HepG2 (cell line): ENCODE data around the gene PDP2. TPM values are rescaled to one million over a fixed set of nuclear protein-coding genes. Genes with fewer than 3 reads are reported as not detected.

Experiments
- AGO1 ChIP-seq: fragments of 200-400 bp; formaldehyde crosslinking; IDR thresholded peaks from 2 replicates; pipeline ENCODE4 v1.6.1; 2017; ENCODE audit warnings: mild to moderate bottlenecking, low read depth, low read length, moderate library complexity; ENCODE audit not compliant: poor library complexity, severe bottlenecking
- BRF2 ChIP-seq: sonication (generic); formaldehyde crosslinking; IDR thresholded peaks from 2 replicates; pipeline ENCODE4 v1.8.1; 2022; ENCODE audit warnings: mild to moderate bottlenecking, missing genetic modification reagents
- CAMTA2 ChIP-seq: sonication (generic); formaldehyde crosslinking; IDR thresholded peaks from 2 replicates; pipeline ENCODE4 v1.4.0; 2020; ENCODE audit warnings: mild to moderate bottlenecking, missing genetic modification reagents, borderline replicate concordance
- CBFB ChIP-seq: sonication (generic); formaldehyde crosslinking; IDR thresholded peaks from 2 replicates; pipeline ENCODE4 v1.4.0; 2020; ENCODE audit warnings: missing genetic modification reagents
- FUBP1 ChIP-seq: sonication (generic); formaldehyde crosslinking; IDR thresholded peaks from 2 replicates; pipeline ENCODE4 v1.5.1; 2020; ENCODE audit warnings: missing genetic modification reagents, mild to moderate bottlenecking, borderline replicate concordance
- GLI4 ChIP-seq: sonication (generic); formaldehyde crosslinking; IDR thresholded peaks from 2 replicates; pipeline ENCODE4 v1.5.1; 2020; ENCODE audit warnings: missing genetic modification reagents, mild to moderate bottlenecking, moderate library complexity, borderline replicate concordance
- MIER3 ChIP-seq: IDR thresholded peaks from 2 replicates; pipeline ENCODE4 v1.6.1; 2016; ENCODE audit warnings: missing compliant biosample characterization, borderline replicate concordance
- U2AF1 ChIP-seq: fragments of 200-400 bp; formaldehyde crosslinking; optimal IDR thresholded peaks from 2 replicates; pipeline ENCODE3; 2017; ENCODE audit warnings: mild to moderate bottlenecking, low read depth, low read length
- ZBTB37 ChIP-seq: sonication (generic); formaldehyde crosslinking; IDR thresholded peaks from 2 replicates; pipeline ENCODE4 v1.4.0; 2020; ENCODE audit warnings: mild to moderate bottlenecking, missing genetic modification reagents
- ZNF317 ChIP-seq: sonication (generic); formaldehyde crosslinking; IDR thresholded peaks from 2 replicates; pipeline ENCODE4 v1.5.0; 2020; ENCODE audit warnings: mild to moderate bottlenecking, missing genetic modification reagents
- ZNF367 ChIP-seq: sonication (generic); formaldehyde crosslinking; IDR thresholded peaks from 2 replicates; pipeline ENCODE4 v1.4.0; 2020; ENCODE audit warnings: missing genetic modification reagents, borderline replicate concordance
- ZNF407 ChIP-seq: sonication (generic); formaldehyde crosslinking; IDR thresholded peaks from one replicate; pipeline ENCODE4 v1.5.1; 2020; ENCODE audit warnings: mild to moderate bottlenecking, missing genetic modification reagents; ENCODE audit errors: not compliant biosample characterization
- ZNF574 ChIP-seq: sonication (generic); formaldehyde crosslinking; IDR thresholded peaks from 2 replicates; pipeline ENCODE4 v1.4.0; 2020; ENCODE audit warnings: missing genetic modification reagents
- polyA plus RNA-seq, 8 experiments: library from polyadenylated mRNA; depleted of rRNA in 3 of 8; stranded (reverse) in 7 of 8; unstranded in 1 of 8; fragments of >200 nt; fragmentation: Illumina TruSeq in 4 of 8; extraction: Trizol in 4 of 8; gene quantifications; 2 replicates each; pipeline versions ENCODE4 v1.2.1 to v1.2.3, GENCODE V29; 2011 to 2016; ENCODE audit warnings: low read depth in 4 of 8, missing spikeins in 1 of 8, mixed read lengths in 1 of 8; ENCODE audit not compliant: insufficient read depth in 1 of 8
- total RNA-seq, 5 experiments: library from RNA; depleted of rRNA; stranded (reverse); fragments of >200 nt; fragmentation: Illumina TruSeq; extraction: Trizol; gene quantifications; 2 replicates each; pipeline ENCODE4 v1.2.3, GENCODE V29; 2016; ENCODE audit warnings: low read depth in 1 of 5

Gene PDP2
- total and polyA plus RNA-seq, 2 of the 13 experiments (the other 11 are each of a cell fraction or from before 2014, with no cell fraction given), result 12.8 to 15.8 TPM

- no peak for TF ChIP-seq AGO1
- TF ChIP-seq ZNF574 (CRISPR knock-in tag), result no peak; the same call in 1 of the 2 replicates
- no peak for TF ChIP-seq CBFB (CRISPR knock-in tag)
- TF ChIP-seq FUBP1, result no peak
- TF ChIP-seq ZNF367, result no peak
- no peak for TF ChIP-seq MIER3 (CRISPR knock-in tag)
- TF ChIP-seq CAMTA2 (CRISPR knock-in tag), result no peak
- TF ChIP-seq GLI4, result no peak
- TF ChIP-seq ZNF407, result peak; percentile 0
- peak; percentile 35 for TF ChIP-seq U2AF1
- 0 out of 2 replicates have a peak, but pooled peaks have one; percentile 10 for TF ChIP-seq ZNF317 (CRISPR knock-in tag)
- TF ChIP-seq BRF2 (CRISPR knock-in tag), result no peak
- 0 out of 2 replicates have a peak, but pooled peaks have one; percentile 13 for TF ChIP-seq ZBTB37 (CRISPR knock-in tag)
These were observed 38.0 kb downstream of the PDP2 start (continued) for GRCh38 chr16:66918355-66918754.
